Vagina (tissue), 2 donors: ENCODE results near the gene CAMK2B. TPM values are rescaled to one million over a fixed set of nuclear protein-coding genes. Genes with fewer than 3 reads are reported as not detected.

Experiments
- DNase-seq, 2 donors: peaks; one replicate each; pipeline ENCODE4 v3.0.0-alpha.2; 2017; ENCODE audit errors: extremely low spot score in 2 of 2
- H3K27ac ChIP-seq: fragments of 200-600 bp; sonication (generic); one replicate; pipeline ENCODE4 v1.5.1; 2019
- H3K27me3 ChIP-seq: fragments of 200-600 bp; sonication (generic); one replicate; pipeline ENCODE4 v1.5.1; 2019
- H3K36me3 ChIP-seq, 2 donors: fragments of 200-600 bp; sonication (generic); one replicate each; pipeline ENCODE4 v1.5.1; 2017 to 2019
- H3K4me1 ChIP-seq: fragments of 200-600 bp; sonication (generic); one replicate; pipeline ENCODE4 v1.5.1; 2019
- H3K4me3 ChIP-seq, 2 donors: fragments of 200-600 bp; sonication (generic); 1 replicate in 1 of 2; 2 replicates in 1 of 2; pipeline ENCODE4 v1.5.1; 2016 to 2019
- H3K9me3 ChIP-seq: fragments of 200-600 bp; sonication (generic); one replicate; pipeline ENCODE4 v1.5.1; 2019
- CTCF ChIP-seq, 3 experiments: fragments of 450-650 bp in 2 of 3; fragments of 200-600 bp in 1 of 3; sonication (generic) in 1 of 3; IDR thresholded peaks; one replicate each; pipeline ENCODE4 v1.5.1; 2017 to 2019; ENCODE audit warnings: antibody characterized with exemption in 3 of 3, mild to moderate bottlenecking in 2 of 3, moderate library complexity in 2 of 3
- POLR2A ChIP-seq, 2 donors: fragments of 450-650 bp; IDR thresholded peaks; one replicate each; pipeline ENCODE4 v1.6.1; 2017; ENCODE audit warnings: antibody characterized with exemption in 2 of 2, mild to moderate bottlenecking in 2 of 2, moderate library complexity in 2 of 2
- POLR2AphosphoS5 ChIP-seq, 2 donors: sonication (generic); formaldehyde crosslinking; IDR thresholded peaks; one replicate each; pipeline ENCODE4 v1.9.0; 2017; ENCODE audit warnings: antibody characterized with exemption in 2 of 2, mild to moderate bottlenecking in 2 of 2, low read depth in 1 of 2; ENCODE audit not compliant: insufficient read depth in 1 of 2
- intact Hi-C: fragments of 100-400 bp; cut with DNase I; formaldehyde crosslinking; loops from one replicate; pipeline ENCODE4 v1.15.1; 2023
- total RNA-seq: library from RNA; depleted of rRNA; stranded (reverse); fragments of >200 nt; gene quantifications from one replicate; pipeline ENCODE4 v1.2.3, GENCODE V29; 2016

Gene CAMK2B
- total RNA-seq, 1 donor from 2014 or later: 3.2 TPM

GRCh38 chr7:44267178-44267577 lies 58.2 kb downstream of the CAMK2B start:
- DNase-seq: no peak
- no peaks in the 10 kb centered on the region for H3K27me3 ChIP-seq
- no peaks in the 10 kb centered on the region for H3K9me3 ChIP-seq
- no peak overlapping the region for H3K27ac ChIP-seq
- peaks cover 13% of the 10 kb centered on the region for H3K4me1 ChIP-seq
- no peak overlapping the region for H3K4me3 ChIP-seq
- TF ChIP-seq CTCF (IDR thresholded peaks at IDR 0.05) (no peak), POLR2A (IDR thresholded peaks at IDR 0.05) (no peak), POLR2AphosphoS5 (IDR thresholded peaks at IDR 0.05; ENCODE audit: insufficient read depth in 1 of 2, low read depth in 1 of 2) (no peak)
- H3K36me3 ChIP-seq: no peaks in the 10 kb centered on the region
- intact Hi-C loops: no loop called here

GRCh38 chr7:44266526-44266925 lies 58.9 kb downstream of the CAMK2B start:
- no peak for DNase-seq
- TF ChIP-seq CTCF (IDR thresholded peaks at IDR 0.05): no peak
- TF ChIP-seq POLR2AphosphoS5 (IDR thresholded peaks at IDR 0.05; ENCODE audit: insufficient read depth in 1 of 2, low read depth in 1 of 2): no peak
- H3K36me3 ChIP-seq: no peaks in the 10 kb centered on the region
- intact Hi-C loops: no loop called here
- no peaks in the 10 kb centered on the region for H3K9me3 ChIP-seq
- peaks cover 20% of the 10 kb centered on the region for H3K4me1 ChIP-seq
- no peak overlapping the region for H3K27ac ChIP-seq
- H3K4me3 ChIP-seq: no peak overlapping the region
- H3K27me3 ChIP-seq: no peaks in the 10 kb centered on the region

GRCh38 chr7:44265728-44266127 lies 59.7 kb downstream of the CAMK2B start:
- Histone ChIP-seq H3K4me1 (peaks cover 25% of the 10 kb centered on the region), H3K27me3 (no peaks in the 10 kb centered on the region), H3K4me3 (no peak overlapping the region), H3K27ac (no peak overlapping the region), H3K36me3 (no peaks in the 10 kb centered on the region), H3K9me3 (no peaks in the 10 kb centered on the region)
- intact Hi-C loops: no loop called here
- no peak for TF ChIP-seq POLR2AphosphoS5 (IDR thresholded peaks at IDR 0.05; ENCODE audit: insufficient read depth in 1 of 2, low read depth in 1 of 2)
- no peak for TF ChIP-seq CTCF (IDR thresholded peaks at IDR 0.05)
- no peak for TF ChIP-seq POLR2A (IDR thresholded peaks at IDR 0.05)
- no peak for DNase-seq

- Histone ChIP-seq H3K9me3 (no peaks in the 10 kb centered on the region), H3K27me3 (no peaks in the 10 kb centered on the region), H3K4me1 (peaks cover 38% of the 10 kb centered on the region), H3K27ac (no peak overlapping the region), H3K4me3 (no peak overlapping the region), H3K36me3 (no peaks in the 10 kb centered on the region)
- no peak for DNase-seq
- intact Hi-C loops: no loop called here
- TF ChIP-seq CTCF (IDR thresholded peaks at IDR 0.05) (no peak), POLR2A (IDR thresholded peaks at IDR 0.05) (no peak), POLR2AphosphoS5 (IDR thresholded peaks at IDR 0.05; ENCODE audit: insufficient read depth in 1 of 2, low read depth in 1 of 2) (no peak)
These were observed 61.0 kb downstream of the CAMK2B start for GRCh38 chr7:44264221-44264931.

- no peaks in the 10 kb centered on the region for H3K27me3 ChIP-seq
- intact Hi-C loops: no loop called here
- TF ChIP-seq POLR2AphosphoS5 (IDR thresholded peaks at IDR 0.05; ENCODE audit: insufficient read depth in 1 of 2, low read depth in 1 of 2): no peak
- TF ChIP-seq POLR2A (IDR thresholded peaks at IDR 0.05): no peak
- no peak for TF ChIP-seq CTCF (IDR thresholded peaks at IDR 0.05)
These were observed 61.9 kb downstream of the CAMK2B start for GRCh38 chr7:44263326-44264082.

More at GRCh38 chr7:44263326-44264082, 61.9 kb downstream of the CAMK2B start:
- Histone ChIP-seq H3K4me1 (peaks cover 46% of the 10 kb centered on the region), H3K36me3 (no peaks in the 10 kb centered on the region), H3K9me3 (no peaks in the 10 kb centered on the region), H3K4me3 (no peak overlapping the region), H3K27ac (no peak overlapping the region)
- no peak for DNase-seq
